Ishikawa (cell line): Measurements from ENCODE around the gene EVL.

Source experiments
- CEBPB ChIP-seq: IDR thresholded peaks from 2 replicates; pipeline ENCODE4 v1.6.1; 2012
- CREB1 ChIP-seq: IDR thresholded peaks from 2 replicates; pipeline ENCODE4 v1.6.1; 2012; ENCODE audit warnings: low read depth
- EGR1 ChIP-seq: IDR thresholded peaks from 2 replicates; pipeline ENCODE4 v1.6.1; 2012
- EP300 ChIP-seq: IDR thresholded peaks from 2 replicates; pipeline ENCODE4 v1.6.1; 2012; ENCODE audit warnings: borderline replicate concordance
- FOXM1 ChIP-seq: IDR thresholded peaks from 2 replicates; pipeline ENCODE4 v1.6.1; 2012; ENCODE audit warnings: low read depth, borderline replicate concordance
- NFIC ChIP-seq: IDR thresholded peaks from 2 replicates; pipeline ENCODE4 v1.6.1; 2012
- RAD21 ChIP-seq: IDR thresholded peaks from 2 replicates; pipeline ENCODE4 v1.6.1; 2012; ENCODE audit warnings: low read depth
- TAF1 ChIP-seq: IDR thresholded peaks from 2 replicates; pipeline ENCODE4 v1.6.1; 2012; ENCODE audit warnings: low read depth, mild to moderate bottlenecking
- TCF12 ChIP-seq: IDR thresholded peaks from 2 replicates; pipeline ENCODE4 v1.6.1; 2012; ENCODE audit warnings: low read depth
- TEAD4 ChIP-seq: IDR thresholded peaks from 2 replicates; pipeline ENCODE4 v1.6.1; 2012
- YY1 ChIP-seq: IDR thresholded peaks from 2 replicates; pipeline ENCODE4 v1.6.1; 2012; ENCODE audit warnings: low read depth
- ZBTB7A ChIP-seq: IDR thresholded peaks from 2 replicates; pipeline ENCODE4 v1.6.1; 2012; ENCODE audit warnings: low read depth
- TF ChIP-seq, protein P1 (sequence below): IDR thresholded peaks from 2 replicates; pipeline ENCODE4 v1.6.1; 2012
- TF ChIP-seq, protein P2 (sequence below): IDR thresholded peaks from 2 replicates; pipeline ENCODE4 v1.6.1; 2012
- TF ChIP-seq, protein P3 (sequence below): IDR thresholded peaks from 2 replicates; pipeline ENCODE4 v1.6.1; 2012; ENCODE audit warnings: low read depth, mild to moderate bottlenecking

The EVL gene

GRCh38 chr14:100155756-100156616 lies 90.8 kb downstream of the EVL start:
- TF ChIP-seq YY1, result no peak
- TF ChIP-seq ZBTB7A, result no peak
- TF ChIP-seq EP300, result no peak
- TF ChIP-seq, protein P1, sequence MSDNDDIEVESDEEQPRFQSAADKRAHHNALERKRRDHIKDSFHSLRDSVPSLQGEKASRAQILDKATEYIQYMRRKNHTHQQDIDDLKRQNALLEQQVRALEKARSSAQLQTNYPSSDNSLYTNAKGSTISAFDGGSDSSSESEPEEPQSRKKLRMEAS, result no peak
- TF ChIP-seq RAD21, result no peak
- TF ChIP-seq TAF1, result no peak
- TF ChIP-seq, protein P2, sequence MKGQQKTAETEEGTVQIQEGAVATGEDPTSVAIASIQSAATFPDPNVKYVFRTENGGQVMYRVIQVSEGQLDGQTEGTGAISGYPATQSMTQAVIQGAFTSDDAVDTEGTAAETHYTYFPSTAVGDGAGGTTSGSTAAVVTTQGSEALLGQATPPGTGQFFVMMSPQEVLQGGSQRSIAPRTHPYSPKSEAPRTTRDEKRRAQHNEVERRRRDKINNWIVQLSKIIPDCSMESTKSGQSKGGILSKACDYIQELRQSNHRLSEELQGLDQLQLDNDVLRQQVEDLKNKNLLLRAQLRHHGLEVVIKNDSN, result no peak
- TF ChIP-seq EGR1, result no peak
- no peak for TF ChIP-seq NFIC
- no peak for TF ChIP-seq TCF12
- no peak for TF ChIP-seq FOXM1
- no peak for TF ChIP-seq CEBPB

- no peak for TF ChIP-seq TEAD4
- TF ChIP-seq CREB1, result no peak
- TF ChIP-seq EP300, result no peak
- TF ChIP-seq CEBPB, result no peak
- TF ChIP-seq ZBTB7A, result no peak
- TF ChIP-seq, protein P3, sequence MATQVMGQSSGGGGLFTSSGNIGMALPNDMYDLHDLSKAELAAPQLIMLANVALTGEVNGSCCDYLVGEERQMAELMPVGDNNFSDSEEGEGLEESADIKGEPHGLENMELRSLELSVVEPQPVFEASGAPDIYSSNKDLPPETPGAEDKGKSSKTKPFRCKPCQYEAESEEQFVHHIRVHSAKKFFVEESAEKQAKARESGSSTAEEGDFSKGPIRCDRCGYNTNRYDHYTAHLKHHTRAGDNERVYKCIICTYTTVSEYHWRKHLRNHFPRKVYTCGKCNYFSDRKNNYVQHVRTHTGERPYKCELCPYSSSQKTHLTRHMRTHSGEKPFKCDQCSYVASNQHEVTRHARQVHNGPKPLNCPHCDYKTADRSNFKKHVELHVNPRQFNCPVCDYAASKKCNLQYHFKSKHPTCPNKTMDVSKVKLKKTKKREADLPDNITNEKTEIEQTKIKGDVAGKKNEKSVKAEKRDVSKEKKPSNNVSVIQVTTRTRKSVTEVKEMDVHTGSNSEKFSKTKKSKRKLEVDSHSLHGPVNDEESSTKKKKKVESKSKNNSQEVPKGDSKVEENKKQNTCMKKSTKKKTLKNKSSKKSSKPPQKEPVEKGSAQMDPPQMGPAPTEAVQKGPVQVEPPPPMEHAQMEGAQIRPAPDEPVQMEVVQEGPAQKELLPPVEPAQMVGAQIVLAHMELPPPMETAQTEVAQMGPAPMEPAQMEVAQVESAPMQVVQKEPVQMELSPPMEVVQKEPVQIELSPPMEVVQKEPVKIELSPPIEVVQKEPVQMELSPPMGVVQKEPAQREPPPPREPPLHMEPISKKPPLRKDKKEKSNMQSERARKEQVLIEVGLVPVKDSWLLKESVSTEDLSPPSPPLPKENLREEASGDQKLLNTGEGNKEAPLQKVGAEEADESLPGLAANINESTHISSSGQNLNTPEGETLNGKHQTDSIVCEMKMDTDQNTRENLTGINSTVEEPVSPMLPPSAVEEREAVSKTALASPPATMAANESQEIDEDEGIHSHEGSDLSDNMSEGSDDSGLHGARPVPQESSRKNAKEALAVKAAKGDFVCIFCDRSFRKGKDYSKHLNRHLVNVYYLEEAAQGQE, result no peak
- TF ChIP-seq, protein P2, result no peak
- TF ChIP-seq TCF12, result no peak
These were observed 91.6 kb downstream of the EVL start for GRCh38 chr14:100156776-100157175.

- TF ChIP-seq YY1, result no peak
- no peak for TF ChIP-seq RAD21
- TF ChIP-seq TCF12, result no peak
- TF ChIP-seq FOXM1, result no peak
- no peak for TF ChIP-seq NFIC
- no peak for TF ChIP-seq CREB1
- no peak for TF ChIP-seq TAF1
- TF ChIP-seq TEAD4, result no peak
- TF ChIP-seq, protein P3, result no peak
- no peak for TF ChIP-seq CEBPB
- TF ChIP-seq ZBTB7A, result no peak
- TF ChIP-seq, protein P2, result no peak
- TF ChIP-seq EP300, result no peak
- TF ChIP-seq EGR1, result no peak
- TF ChIP-seq, protein P1, result no peak
These were observed 93.4 kb downstream of the EVL start for GRCh38 chr14:100158566-100159093.

GRCh38 chr14:100159094-100159864 lies 94.1 kb downstream of the EVL start, which contains the start of gene DEGS2:
TSS of gene DEGS2 (minus strand) at chr14:100159645. CDS start at chr14:100159587, 58 bp downstream.
- TF ChIP-seq EP300, result no peak
- no peak for TF ChIP-seq RAD21
- 0 out of 2 replicates have a peak, but pooled peaks have one; percentile 72 for TF ChIP-seq ZBTB7A
- TF ChIP-seq, protein P1, result peak; percentile 44; the same call in 1 of the 2 replicates
- TF ChIP-seq TAF1, result no peak
